ENCODE results near the gene UNC79. TPM values are rescaled to one million over a fixed set of nuclear protein-coding genes. Genes with fewer than 3 reads are reported as not detected.
"Not testable (repeated sequence)": the region's sequence is repeated elsewhere in the genome, so short reads cannot be mapped to it uniquely, and the experiment has no call there.

The UNC79 gene
- total RNA-seq, 2 donors from 2014 or later, result 0.05 to 0.09 TPM

DNA sequence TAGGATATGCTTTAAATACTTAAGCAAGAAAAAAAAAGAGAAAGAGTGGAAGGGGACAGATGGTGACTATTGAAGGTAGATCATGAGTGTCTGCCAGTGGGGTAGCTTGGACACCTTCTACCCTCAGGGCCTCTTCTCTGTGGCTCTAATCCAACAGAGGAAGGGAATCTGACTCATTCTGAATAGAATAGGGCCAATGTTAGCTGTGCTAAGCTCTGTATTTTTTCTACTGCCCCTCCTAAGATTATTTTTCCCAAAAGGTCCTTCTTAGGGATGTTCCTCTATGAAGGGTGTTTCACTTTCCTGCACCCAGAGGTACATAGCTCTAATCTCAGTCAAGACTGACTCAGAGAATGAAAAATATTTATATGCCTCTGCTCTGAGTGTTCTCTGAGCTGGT, 25.6 kb downstream of the UNC79 start:
- Mint-ChIP-seq H3K4me3 (no peak overlapping the region), H3K27me3 (ENCODE audit: low read depth) (peaks cover 17% of the 10 kb centered on the region), H3K4me1 (ENCODE audit: low read depth) (no peaks in the 10 kb centered on the region), H3K9me3 (no peaks in the 10 kb centered on the region), H3K27ac (no peak overlapping the region), H3K36me3 (ENCODE audit: insufficient read depth in 2 of 2) (no peaks in the 10 kb centered on the region)
- DNase-seq, result no peak
- ATAC-seq (replicated peaks in 1 of 2), result no peak

DNA sequence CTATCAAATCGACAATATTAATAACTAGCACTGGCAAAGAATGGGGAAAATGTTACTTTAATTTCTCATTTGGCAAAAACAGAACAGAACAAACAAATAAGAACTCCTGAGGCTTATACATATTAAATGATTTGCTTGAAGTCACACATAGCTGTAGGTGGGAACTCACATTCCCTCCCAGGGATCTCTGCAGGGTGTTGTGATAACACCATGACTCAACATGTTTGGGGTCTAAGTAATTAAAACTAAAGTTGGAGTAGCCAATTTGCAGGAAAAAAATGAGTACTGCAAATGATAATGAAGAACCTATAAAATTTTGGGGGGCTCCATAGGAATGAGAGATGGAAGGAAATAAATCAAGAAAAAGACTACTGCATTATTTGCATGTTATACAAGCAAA, 27.5 kb downstream of the UNC79 start:
- peaks cover 25% of the 10 kb centered on the region for H3K27me3 Mint-ChIP-seq (ENCODE audit: low read depth)
- H3K4me3 Mint-ChIP-seq, result no peak overlapping the region
- no peak for ATAC-seq (replicated peaks in 1 of 2)
- no peak overlapping the region for H3K27ac Mint-ChIP-seq
- no peak for DNase-seq
- no peaks in the 10 kb centered on the region for H3K9me3 Mint-ChIP-seq
- no peaks in the 10 kb centered on the region for H3K4me1 Mint-ChIP-seq (ENCODE audit: low read depth)
- no peaks in the 10 kb centered on the region for H3K36me3 Mint-ChIP-seq (ENCODE audit: insufficient read depth in 2 of 2)

DNA sequence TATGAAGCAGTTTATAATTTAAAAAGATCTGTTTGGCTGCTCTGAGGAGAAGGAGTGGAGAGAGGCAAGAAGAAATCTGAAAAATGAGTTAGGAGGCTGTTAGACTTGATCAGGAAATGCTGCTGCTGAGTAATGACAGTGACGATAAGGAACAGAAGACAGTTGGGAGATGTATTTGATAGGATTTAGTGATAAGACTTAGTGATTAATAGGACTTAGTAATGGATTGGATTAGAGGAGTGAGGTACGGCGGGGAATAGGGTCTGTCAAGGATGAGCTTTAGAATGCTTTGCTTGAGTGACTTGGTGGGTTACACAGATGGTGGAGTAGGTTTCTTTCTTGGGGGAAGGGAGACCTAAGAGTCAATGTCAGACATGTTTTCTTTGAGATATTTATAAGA, 31.7 kb downstream of the UNC79 start:
- H3K4me3 Mint-ChIP-seq, result no peak overlapping the region
- H3K27me3 Mint-ChIP-seq (ENCODE audit: low read depth), result peaks cover 17% of the 10 kb centered on the region
- no peak overlapping the region for H3K27ac Mint-ChIP-seq
- ATAC-seq (replicated peaks in 1 of 2) (no peak), DNase-seq (no peak)
- no peaks in the 10 kb centered on the region for H3K36me3 Mint-ChIP-seq (ENCODE audit: insufficient read depth in 2 of 2)
- no peaks in the 10 kb centered on the region for H3K9me3 Mint-ChIP-seq
- H3K4me1 Mint-ChIP-seq (ENCODE audit: low read depth), result no peaks in the 10 kb centered on the region

DNA sequence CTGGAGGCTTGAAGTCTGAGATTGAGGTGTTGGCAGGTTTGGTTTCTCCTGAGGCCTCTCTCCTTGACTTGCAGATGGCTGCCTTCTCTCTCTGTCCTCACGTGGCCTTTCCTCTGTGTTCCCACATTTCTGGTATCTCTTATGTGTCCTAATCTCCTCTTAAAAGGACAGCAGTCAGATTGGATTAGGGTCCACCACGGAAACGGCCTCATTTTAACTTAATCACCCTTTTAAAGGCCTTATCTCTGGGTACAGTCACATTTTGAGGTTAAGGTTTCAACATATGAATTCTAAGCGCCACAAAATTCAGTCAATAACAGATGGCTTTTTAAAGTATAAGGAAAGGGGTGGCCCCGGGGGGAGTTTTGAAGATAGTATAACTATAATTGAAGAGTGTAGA, 33.5 kb downstream of the UNC79 start:
- H3K27ac Mint-ChIP-seq, result no peak overlapping the region
- DNase-seq (no peak), ATAC-seq (replicated peaks in 1 of 2) (no peak)
- peaks cover 15% of the 10 kb centered on the region for H3K27me3 Mint-ChIP-seq (ENCODE audit: low read depth)
- no peaks in the 10 kb centered on the region for H3K36me3 Mint-ChIP-seq (ENCODE audit: insufficient read depth in 2 of 2)
- H3K9me3 Mint-ChIP-seq, result no peaks in the 10 kb centered on the region
- no peaks in the 10 kb centered on the region for H3K4me1 Mint-ChIP-seq (ENCODE audit: low read depth)
- H3K4me3 Mint-ChIP-seq, result no peak overlapping the region

DNA sequence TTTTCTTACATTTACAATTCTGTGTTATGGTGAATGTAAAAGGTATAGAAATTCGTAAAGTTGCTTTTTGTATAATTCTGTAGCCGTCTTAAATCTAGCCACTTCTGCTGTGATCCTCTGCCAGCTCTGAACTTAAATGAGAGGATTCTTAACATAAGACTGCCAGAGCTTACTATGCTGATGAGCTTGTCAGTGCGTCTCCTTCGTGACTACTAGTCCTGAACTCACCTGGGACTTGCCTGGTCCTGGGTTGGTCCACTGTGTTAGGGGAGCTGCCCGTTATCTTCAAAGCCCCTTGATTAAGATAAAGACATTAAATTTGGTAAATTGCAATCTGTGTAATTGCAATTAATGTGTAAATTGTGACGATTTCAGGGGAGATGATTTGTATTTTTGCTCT, 44.7 kb downstream of the UNC79 start:
- Mint-ChIP-seq H3K9me3 (no peaks in the 10 kb centered on the region), H3K4me1 (ENCODE audit: low read depth) (no peaks in the 10 kb centered on the region), H3K36me3 (ENCODE audit: insufficient read depth in 2 of 2) (no peaks in the 10 kb centered on the region), H3K27me3 (ENCODE audit: low read depth) (peaks cover 24% of the 10 kb centered on the region), H3K27ac (no peak overlapping the region), H3K4me3 (no peak overlapping the region)
- ATAC-seq (replicated peaks in 1 of 2), result no peak
- no peak for DNase-seq

DNA sequence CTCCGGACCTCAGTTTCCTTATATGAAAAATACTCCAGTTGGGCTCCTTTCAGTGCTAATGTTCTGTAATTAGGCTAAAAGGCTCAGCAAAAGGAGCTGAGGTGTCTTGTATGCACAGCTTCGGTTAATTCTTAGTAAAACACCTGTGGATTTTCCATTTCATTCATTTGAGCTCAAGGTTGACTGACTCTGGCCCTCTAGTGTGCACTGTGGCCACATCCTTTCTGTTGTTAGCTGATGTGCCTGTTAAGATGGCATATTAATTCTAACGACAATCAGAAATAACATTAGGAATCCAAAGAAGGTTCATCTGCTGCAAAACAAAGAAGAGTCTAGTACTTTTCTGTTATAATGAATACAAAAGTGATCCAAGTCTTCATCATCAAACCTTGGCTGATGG, 45.6 kb downstream of the UNC79 start:
- no peak for ATAC-seq (replicated peaks in 1 of 2)
- Mint-ChIP-seq H3K36me3 (ENCODE audit: insufficient read depth in 2 of 2) (no peaks in the 10 kb centered on the region), H3K4me1 (ENCODE audit: low read depth) (no peaks in the 10 kb centered on the region), H3K27me3 (ENCODE audit: low read depth) (peaks cover 16% of the 10 kb centered on the region), H3K27ac (no peak overlapping the region), H3K4me3 (no peak overlapping the region), H3K9me3 (no peaks in the 10 kb centered on the region)
- no peak for DNase-seq

DNA sequence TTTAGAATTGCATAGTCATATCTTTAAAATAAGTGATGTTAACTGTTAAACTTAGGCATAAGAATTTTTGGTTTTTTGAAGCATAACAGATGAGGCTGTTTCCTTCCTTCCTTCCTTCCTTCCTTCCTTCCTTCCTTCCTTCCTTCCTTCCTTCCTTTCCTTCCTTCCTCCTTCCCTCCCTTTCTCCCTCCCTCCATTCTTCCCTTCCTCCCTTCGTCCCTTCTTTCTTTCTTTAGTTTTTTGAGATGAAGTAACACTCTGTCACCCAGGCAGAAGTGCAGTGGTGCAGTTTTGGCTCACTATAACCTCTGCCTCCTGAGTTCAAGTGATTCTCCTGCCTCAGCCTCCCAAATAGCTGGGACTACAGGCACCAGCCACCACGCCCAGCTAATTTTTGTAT, 48.3 kb downstream of the UNC79 start:
- not testable (repeated sequence) for H3K4me1 Mint-ChIP-seq (ENCODE audit: low read depth); H3K4me3 Mint-ChIP-seq; ATAC-seq (replicated peaks in 1 of 2); H3K36me3 Mint-ChIP-seq (ENCODE audit: insufficient read depth in 2 of 2); H3K9me3 Mint-ChIP-seq; DNase-seq; H3K27ac Mint-ChIP-seq
- peaks cover 13% of the 10 kb centered on the region for H3K27me3 Mint-ChIP-seq (ENCODE audit: low read depth)

DNA sequence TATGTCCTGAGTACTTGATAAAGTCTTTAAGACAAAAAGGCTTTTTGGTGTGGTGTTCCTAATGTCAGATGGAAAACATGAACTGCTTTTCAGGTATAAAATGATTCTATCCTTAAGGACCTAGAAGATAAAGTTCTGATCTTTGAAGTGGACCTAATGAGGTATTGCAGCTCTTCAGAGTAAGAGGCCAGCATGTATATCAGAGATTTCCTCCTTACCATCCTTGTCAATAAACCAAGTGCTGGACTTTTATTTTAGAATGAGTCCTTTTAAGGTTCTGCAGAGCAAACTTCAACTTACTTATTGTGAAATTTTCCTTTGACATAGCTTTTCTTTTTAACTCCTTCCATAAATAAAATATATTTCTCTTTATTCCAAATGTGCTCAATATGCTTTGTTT, 50.1 kb downstream of the UNC79 start:
- Mint-ChIP-seq H3K27me3 (ENCODE audit: low read depth) (peaks cover 9% of the 10 kb centered on the region), H3K36me3 (ENCODE audit: insufficient read depth in 2 of 2) (no peaks in the 10 kb centered on the region), H3K27ac (no peak overlapping the region), H3K9me3 (no peaks in the 10 kb centered on the region), H3K4me1 (ENCODE audit: low read depth) (no peaks in the 10 kb centered on the region), H3K4me3 (no peak overlapping the region)
- no peak for DNase-seq
- no peak for ATAC-seq (replicated peaks in 1 of 2)

DNA sequence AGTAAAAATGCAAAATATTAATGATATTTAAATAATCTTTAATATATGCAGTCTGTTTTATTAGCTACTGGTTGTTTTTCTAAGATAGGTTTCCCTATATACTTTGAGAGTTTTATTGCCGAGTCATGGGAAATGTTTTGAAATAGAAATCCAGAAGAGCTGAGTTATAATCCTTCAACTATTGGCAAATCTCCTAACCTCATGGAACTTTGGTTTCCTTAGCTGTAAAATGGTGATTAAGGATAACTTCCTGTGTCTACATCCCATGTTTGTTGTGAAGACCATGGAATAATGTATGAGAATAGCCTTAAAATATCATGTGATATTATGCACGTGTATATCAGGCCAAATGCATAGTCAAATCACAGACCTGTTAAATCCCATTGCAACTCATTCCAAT, 51.0 kb downstream of the UNC79 start:
- Mint-ChIP-seq H3K4me3 (no peak overlapping the region), H3K36me3 (ENCODE audit: insufficient read depth in 2 of 2) (no peaks in the 10 kb centered on the region), H3K27me3 (ENCODE audit: low read depth) (peaks cover 7% of the 10 kb centered on the region), H3K27ac (no peak overlapping the region), H3K4me1 (ENCODE audit: low read depth) (no peaks in the 10 kb centered on the region), H3K9me3 (no peaks in the 10 kb centered on the region)
- DNase-seq (no peak), ATAC-seq (replicated peaks in 1 of 2) (no peak)

DNA sequence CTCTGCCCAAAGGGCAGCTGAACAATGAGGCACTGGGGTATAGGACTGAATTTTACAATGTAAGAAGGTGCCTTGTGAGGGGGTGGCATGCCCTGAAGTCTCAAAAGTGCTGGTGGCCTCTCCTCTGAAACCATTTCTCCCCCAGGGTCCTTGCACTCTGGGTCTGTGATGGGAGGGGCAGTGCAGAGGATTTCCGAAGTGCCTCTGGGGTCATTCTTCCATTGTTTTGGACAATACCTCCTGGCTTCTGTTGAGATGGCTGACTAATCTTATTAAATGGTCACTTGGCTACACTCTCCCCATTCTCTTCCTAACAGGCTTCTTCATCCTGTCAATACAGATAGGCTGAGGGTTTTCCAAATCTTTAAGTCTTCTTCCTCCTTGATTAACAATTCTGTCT, 59.3 kb downstream of the UNC79 start:
- no peak overlapping the region for H3K4me3 Mint-ChIP-seq
- no peak overlapping the region for H3K27ac Mint-ChIP-seq
- DNase-seq (no peak), ATAC-seq (replicated peaks in 1 of 2) (no peak)
- no peaks in the 10 kb centered on the region for H3K27me3 Mint-ChIP-seq (ENCODE audit: low read depth)
- H3K9me3 Mint-ChIP-seq, result peaks cover 2 to 3% of the 10 kb centered on the region in 2 donors
- no peaks in the 10 kb centered on the region for H3K4me1 Mint-ChIP-seq (ENCODE audit: low read depth)
- no peaks in the 10 kb centered on the region for H3K36me3 Mint-ChIP-seq (ENCODE audit: insufficient read depth in 2 of 2)

DNA sequence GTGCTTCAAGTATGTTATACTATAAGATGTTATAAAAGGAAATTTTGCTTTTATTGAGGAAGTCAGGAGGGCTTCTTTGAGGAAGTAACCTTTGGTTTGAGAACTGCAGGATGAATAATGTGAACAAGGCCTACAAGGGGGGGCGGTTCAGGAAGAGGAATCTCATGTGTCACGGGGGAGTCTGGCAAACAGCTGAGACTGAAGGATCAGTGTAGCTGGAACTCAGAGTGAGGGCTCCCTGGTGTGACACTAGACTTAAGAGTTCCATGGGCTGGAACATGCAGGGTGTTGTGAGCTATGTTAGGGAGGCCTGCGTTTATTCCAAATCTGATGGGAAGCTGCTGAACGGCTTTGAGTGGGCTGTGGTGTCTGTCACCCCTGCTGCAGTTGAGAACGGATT, 62.3 kb downstream of the UNC79 start:
- H3K4me3 Mint-ChIP-seq, result no peak overlapping the region
- H3K27ac Mint-ChIP-seq, result no peak overlapping the region
- no peaks in the 10 kb centered on the region for H3K36me3 Mint-ChIP-seq (ENCODE audit: insufficient read depth in 2 of 2)
- H3K9me3 Mint-ChIP-seq, result peaks cover 2 to 3% of the 10 kb centered on the region in 2 donors
- no peak for DNase-seq
- no peaks in the 10 kb centered on the region for H3K4me1 Mint-ChIP-seq (ENCODE audit: low read depth)
- ATAC-seq (replicated peaks in 1 of 2), result no peak
- no peaks in the 10 kb centered on the region for H3K27me3 Mint-ChIP-seq (ENCODE audit: low read depth)

DNA sequence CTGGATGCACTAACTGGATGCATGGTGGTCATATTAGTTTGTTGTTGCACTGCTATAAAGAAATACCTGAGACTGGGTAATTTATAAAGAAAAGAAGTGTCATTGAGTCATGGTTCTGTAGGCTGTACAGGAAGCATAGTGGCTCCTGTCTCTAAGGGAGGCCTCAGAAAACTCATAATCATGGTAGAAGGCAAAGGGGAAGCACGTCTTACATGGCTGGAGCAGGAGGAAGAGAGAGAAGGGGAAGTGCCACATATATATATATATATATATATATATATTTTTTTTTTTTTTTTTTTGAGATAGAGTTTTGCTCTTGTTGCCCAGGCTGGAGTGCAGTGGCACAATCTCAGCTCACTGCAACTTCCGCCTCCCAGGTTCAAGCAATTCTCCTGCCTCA, 62.9 kb downstream of the UNC79 start:
- ATAC-seq (replicated peaks in 1 of 2); H3K4me3 Mint-ChIP-seq; H3K36me3 Mint-ChIP-seq (ENCODE audit: insufficient read depth in 2 of 2); H3K27me3 Mint-ChIP-seq (ENCODE audit: low read depth); H3K4me1 Mint-ChIP-seq (ENCODE audit: low read depth); H3K27ac Mint-ChIP-seq; DNase-seq; H3K9me3 Mint-ChIP-seq: not testable (repeated sequence)

DNA sequence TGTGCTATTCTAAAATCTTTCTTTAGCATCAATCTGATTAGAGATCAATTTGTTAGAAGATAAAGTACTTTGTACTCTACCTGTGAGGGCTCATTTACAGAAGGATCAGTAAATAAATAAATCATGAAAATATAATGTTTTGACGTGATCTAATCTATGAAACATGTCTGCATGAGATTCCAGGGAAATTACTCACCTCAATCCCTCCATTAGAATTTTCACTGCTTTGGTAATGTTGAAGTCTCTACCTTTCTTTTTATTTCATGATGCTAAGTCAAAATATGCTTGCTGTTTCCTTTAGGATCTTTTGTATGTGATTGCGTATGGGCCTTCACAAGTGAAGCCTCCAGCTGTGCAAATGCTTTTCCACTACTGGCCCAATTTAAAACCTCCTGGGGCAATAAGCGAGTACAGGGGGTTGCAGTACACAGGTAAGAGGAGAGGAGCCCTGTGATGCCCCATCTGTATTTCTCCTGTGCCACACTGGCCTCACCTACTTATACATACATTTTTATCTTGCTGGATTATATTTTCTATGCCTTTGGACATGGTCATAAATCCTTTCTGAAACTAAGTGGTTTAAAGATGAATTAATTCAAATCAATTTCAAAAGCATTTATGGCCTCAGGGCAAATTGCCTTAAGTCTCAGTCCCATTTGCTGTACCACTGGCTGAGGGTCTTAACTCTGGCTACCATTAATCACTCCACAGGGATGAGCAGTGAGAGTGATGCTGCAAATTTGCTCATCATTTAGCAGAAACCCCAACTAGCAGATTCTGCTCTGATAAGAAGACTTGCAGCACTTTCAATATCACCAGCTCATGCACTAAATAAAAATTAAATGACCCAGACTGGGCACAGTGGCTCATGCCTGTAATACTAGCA, 66.4 kb downstream of the UNC79 start:
- peaks cover 7% of the 10 kb centered on the region for H3K27me3 Mint-ChIP-seq (ENCODE audit: low read depth)
- H3K27ac Mint-ChIP-seq, result no peak overlapping the region
- no peak overlapping the region for H3K4me3 Mint-ChIP-seq
- H3K36me3 Mint-ChIP-seq (ENCODE audit: insufficient read depth in 2 of 2), result no peaks in the 10 kb centered on the region
- H3K4me1 Mint-ChIP-seq (ENCODE audit: low read depth), result no peaks in the 10 kb centered on the region
- no peak for DNase-seq
- no peak for ATAC-seq (replicated peaks in 1 of 2)
- peaks cover 2 to 3% of the 10 kb centered on the region in 2 donors for H3K9me3 Mint-ChIP-seq

DNA sequence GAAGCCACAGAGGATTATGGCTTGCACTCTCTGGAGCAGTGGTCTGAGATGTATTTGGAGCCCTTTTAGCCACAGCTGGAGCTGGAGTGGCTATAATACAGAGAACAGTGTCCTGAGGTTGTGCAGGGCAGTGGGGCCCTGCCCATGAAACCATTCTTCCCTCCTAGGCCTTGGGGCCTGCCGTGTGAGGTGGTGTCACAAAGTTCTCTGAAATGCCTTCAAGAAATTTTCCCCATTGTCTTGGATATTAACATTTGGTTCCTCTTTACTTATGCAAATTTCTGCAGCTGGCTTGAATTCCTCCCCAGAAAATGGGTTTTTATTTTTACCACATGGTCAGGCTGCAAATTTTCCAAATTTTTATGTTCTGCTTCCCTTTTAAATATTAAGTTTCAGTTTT, 79.3 kb downstream of the UNC79 start:
- Mint-ChIP-seq H3K36me3 (ENCODE audit: insufficient read depth in 2 of 2) (no peaks in the 10 kb centered on the region), H3K9me3 (no peaks in the 10 kb centered on the region)
- no peak for ATAC-seq (replicated peaks in 1 of 2)

More for the DNA sequence above, 79.3 kb downstream of the UNC79 start:
- DNase-seq, result no peak
- Mint-ChIP-seq H3K4me1 (ENCODE audit: low read depth) (no peaks in the 10 kb centered on the region), H3K4me3 (no peak overlapping the region), H3K27ac (no peak overlapping the region), H3K27me3 (ENCODE audit: low read depth) (peaks cover 19% of the 10 kb centered on the region)

Measured in activated T-cell treated with anti-CD3 and anti-CD28 coated beads, Interleukin-2, amount 50 U/mL, for 72 hours (primary cell).